H4 (cell line): ENCODE results near the gene OR5J2. TPM values are rescaled to one million over a fixed set of nuclear protein-coding genes. Genes with fewer than 3 reads are reported as not detected.
A peak's percentile ranks its signal among the peaks of the same experiment; 100 is the strongest.
"Not testable (repeated sequence)": the region's sequence is repeated elsewhere in the genome, so short reads cannot be mapped to it uniquely, and the experiment has no call there.

Experiments
- DNase-seq: peaks from one replicate; pipeline ENCODE4 v3.0.0-alpha.2; 2015; ENCODE audit warnings: low spot score
- total RNA-seq: library from RNA; depleted of rRNA; stranded (reverse); fragments of >200 nt; shearing (Covaris generic); gene quantifications from 2 replicates; pipeline ENCODE4 v1.2.3, GENCODE V29; 2014; rRNA removed

The OR5J2 gene
- not detected in 2 replicates for total RNA-seq

DNA sequence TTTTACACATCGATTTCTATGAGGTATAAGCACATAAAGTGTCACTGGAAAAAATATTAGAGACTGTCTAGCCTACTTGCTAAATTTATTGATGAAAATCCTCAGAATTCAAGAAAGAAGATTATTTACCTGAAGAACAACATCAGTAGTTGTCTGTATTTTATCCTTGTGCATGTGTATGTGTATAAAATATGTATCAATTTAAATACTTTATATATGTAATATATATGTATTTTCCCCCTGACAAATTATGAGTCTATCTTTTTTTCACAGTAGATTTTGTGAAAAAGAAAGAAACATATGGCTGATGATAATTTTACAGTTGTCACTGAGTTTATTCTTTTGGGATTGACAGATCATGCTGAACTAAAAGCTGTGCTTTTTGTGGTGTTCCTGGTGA, at the start of gene OR5J2:
Gene OR5J2, plus strand, starts transcription at position 301 of the 400 bp plus-strand sequence. Its CDS starts 0 bp downstream, at position 301.
- DNase-seq, result no peak

DNA sequence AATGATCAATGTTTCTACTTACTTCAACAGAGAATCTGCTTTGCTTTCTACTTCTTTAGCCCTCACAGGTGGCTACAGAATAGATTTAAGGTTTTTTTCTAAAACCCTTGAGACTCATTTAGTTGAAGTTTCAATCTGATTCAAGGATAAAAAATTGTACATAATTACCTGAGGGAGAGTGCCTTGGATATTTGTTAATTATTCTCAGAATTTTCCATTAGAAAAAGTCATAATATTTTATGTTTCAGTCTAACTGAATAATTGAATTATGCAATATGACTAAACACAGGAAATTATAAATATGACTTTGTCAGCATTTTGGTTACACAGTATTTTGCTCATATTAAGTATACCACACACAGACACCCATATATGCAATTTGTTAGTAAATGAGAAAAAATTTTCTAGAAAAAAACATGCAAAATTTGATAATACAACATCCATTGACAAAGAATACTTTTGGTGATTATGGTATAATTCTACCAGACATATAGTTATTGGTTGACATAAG, 36.2 kb upstream of the OR5J2 start, which contains the start of gene OR8J3:
Gene OR8J3, minus strand, starts transcription at position 51 of the 511 bp plus-strand sequence. CDS start 2,483 bp downstream, outside the sequence.
- no peak for DNase-seq

GRCh38 chr11:56143681-56144080, 32.7 kb upstream of the OR5J2 start:
- DNase-seq, result not testable (repeated sequence)

DNA sequence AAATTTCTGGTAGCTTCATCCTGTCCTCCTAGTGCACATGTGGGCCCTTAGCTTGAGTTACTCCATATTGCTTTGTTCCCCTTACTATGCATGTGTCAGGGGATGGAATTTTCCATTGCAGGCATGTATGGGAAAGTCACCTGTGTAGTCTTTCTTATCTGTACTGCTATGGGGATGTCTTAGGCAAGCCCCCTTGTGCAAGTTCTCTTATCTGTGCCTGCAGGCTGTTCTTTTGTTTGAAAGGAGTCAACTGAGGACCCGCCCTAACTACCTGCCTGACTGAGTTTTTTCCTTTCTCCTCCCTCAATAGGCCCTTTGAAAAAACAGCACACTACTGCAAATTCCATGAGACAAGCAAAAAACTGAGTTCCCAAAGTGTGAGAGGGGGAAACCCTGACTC, 25.0 kb upstream of the OR5J2 start:
- no peak for DNase-seq

- DNase-seq, result no peak
These were observed 24.1 kb upstream of the OR5J2 start for GRCh38 chr11:56152333-56152732.

- no peak for DNase-seq
These were observed 16.2 kb upstream of the OR5J2 start, which contains the start of gene OR8K5 for GRCh38 chr11:56160217-56160616. Gene OR8K5 (minus strand): TSS chr11:56160317. CDS start chr11:56160317, 0 bp downstream.

- DNase-seq, result no peak
These were observed 12.6 kb upstream of the OR5J2 start for GRCh38 chr11:56163804-56164203.

- DNase-seq, result no peak
These were observed 4.1 kb upstream of the OR5J2 start for GRCh38 chr11:56172256-56172830.

GRCh38 chr11:56183459-56183858, 7.0 kb downstream of the OR5J2 start:
- DNase-seq, result no peak

DNA sequence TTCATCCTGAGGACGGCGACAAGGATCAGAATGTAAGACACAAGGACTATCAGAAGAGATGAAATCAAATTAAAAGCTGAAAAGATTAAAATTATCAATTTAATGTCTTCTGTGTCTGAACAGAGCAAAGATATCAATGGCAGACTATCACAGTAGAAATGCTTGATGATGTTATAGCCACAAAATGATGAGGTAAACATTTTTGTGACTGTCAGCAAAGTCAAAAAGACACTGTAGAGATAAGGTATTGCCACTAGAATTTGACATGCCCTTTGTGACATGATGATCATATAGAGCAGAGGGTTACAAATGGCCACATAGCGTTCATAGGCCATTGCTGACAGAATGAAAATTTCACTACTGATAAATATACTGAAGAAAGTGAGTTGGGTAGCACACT, 12.2 kb downstream of the OR5J2 start:
- DNase-seq, result no peak

- no peak for DNase-seq
These were observed 20.3 kb downstream of the OR5J2 start for GRCh38 chr11:56196705-56197104.

DNA sequence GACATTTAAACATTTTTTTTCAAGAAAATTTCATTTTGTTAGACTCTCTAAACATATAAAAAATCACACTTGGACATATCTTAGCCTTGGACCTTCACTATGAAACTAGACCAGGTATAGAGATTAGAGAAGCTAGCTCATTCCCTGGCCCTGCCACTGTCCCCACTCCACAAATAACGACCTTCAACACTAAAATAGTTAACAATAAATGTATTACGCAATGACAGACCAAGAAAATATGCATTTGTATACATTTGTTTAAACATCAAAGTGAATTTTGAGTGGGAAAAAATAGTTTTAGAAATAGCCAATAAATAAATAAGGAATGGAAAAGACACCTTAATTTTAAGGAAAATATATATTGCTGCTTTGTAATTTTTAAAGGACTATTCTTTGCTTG, 20.9 kb downstream of the OR5J2 start:
- DNase-seq, result no peak

GRCh38 chr11:56207790-56208189, 31.4 kb downstream of the OR5J2 start:
- DNase-seq, result no peak

GRCh38 chr11:56214537-56214936, 38.1 kb downstream of the OR5J2 start:
- no peak for DNase-seq

DNA sequence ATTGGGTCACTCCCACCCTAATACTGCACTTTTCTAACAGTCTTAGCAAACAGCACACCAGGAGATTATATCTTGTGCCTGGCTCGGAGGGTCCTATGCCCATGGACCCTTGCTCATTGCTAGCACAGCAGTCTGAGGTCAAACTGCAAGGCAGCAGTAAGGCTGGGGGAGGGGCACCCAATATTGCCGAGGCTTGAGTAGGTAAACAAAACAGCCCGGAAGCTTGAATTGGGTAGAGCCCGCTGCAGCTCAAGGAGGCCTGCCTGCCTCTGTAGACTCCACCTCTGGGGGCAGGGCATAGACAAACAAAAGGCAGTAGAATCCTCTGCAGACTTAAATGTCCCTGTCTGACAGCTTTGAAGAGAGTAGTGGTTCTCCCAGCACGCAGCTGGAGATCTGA, 43.3 kb downstream of the OR5J2 start:
- peak; percentile 10 for DNase-seq

Other genes starting within 250 kb of the OR5J2 start
- gene OR5I1, start 240.2 kb upstream of the OR5J2 start, total RNA-seq, result not detected in 2 replicates
- not detected in 2 replicates for gene OR10AG1, start 206.7 kb upstream of the OR5J2 start, total RNA-seq
- gene OR5F1, start 182.0 kb upstream of the OR5J2 start, total RNA-seq, result not detected in 2 replicates
- gene OR5AS1, start 149.0 kb upstream of the OR5J2 start, total RNA-seq, result not detected in 2 replicates
- not detected in 2 replicates for gene OR8I2, start 83.3 kb upstream of the OR5J2 start, total RNA-seq
- gene OR8H2, start 72.9 kb upstream of the OR5J2 start, total RNA-seq, result not detected in 2 replicates
- not detected in 2 replicates for gene OR8H3, start 54.2 kb upstream of the OR5J2 start, total RNA-seq
- gene OR8J3, start 36.4 kb upstream of the OR5J2 start, total RNA-seq, result not detected in 2 replicates
- not detected in 2 replicates for gene OR8K5, start 16.3 kb upstream of the OR5J2 start, total RNA-seq
- not detected in 2 replicates for gene OR5T2, start 57.6 kb downstream of the OR5J2 start, total RNA-seq
- not detected in 2 replicates for gene OR5T3, start 75.6 kb downstream of the OR5J2 start, total RNA-seq
- not detected in 2 replicates for gene OR5T1, start 97.5 kb downstream of the OR5J2 start, total RNA-seq
- gene OR8H1, start 115.6 kb downstream of the OR5J2 start, total RNA-seq, result not detected in 2 replicates
- not detected in 2 replicates for gene OR8K3, start 138.5 kb downstream of the OR5J2 start, total RNA-seq
- not detected in 2 replicates for gene OR8K1, start 169.4 kb downstream of the OR5J2 start, total RNA-seq
- gene OR8J1, start 177.7 kb downstream of the OR5J2 start, total RNA-seq, result not detected in 2 replicates
- not detected in 2 replicates for gene OR8U1, start 199.0 kb downstream of the OR5J2 start, total RNA-seq
- not detected in 2 replicates for gene OR5AL1, start 236.1 kb downstream of the OR5J2 start, total RNA-seq